HepG2 (cell line): ENCODE measurements around the gene HTATIP2. TPM values are rescaled to one million over a fixed set of nuclear protein-coding genes. Genes with fewer than 3 reads are reported as not detected.

Source experiments
- ARHGAP35 ChIP-seq: sonication (generic); formaldehyde crosslinking; IDR thresholded peaks from 2 replicates; pipeline ENCODE4 v1.9.0; 2022; ENCODE audit warnings: mild to moderate bottlenecking, inconsistent platforms, moderate library complexity, missing genetic modification reagents, borderline replicate concordance
- ELF1 ChIP-seq: sonication (generic); formaldehyde crosslinking; IDR thresholded peaks from 2 replicates; pipeline ENCODE4 v1.4.0; 2020; ENCODE audit warnings: missing genetic modification reagents
- FOSL2 ChIP-seq: sonication (generic); formaldehyde crosslinking; IDR thresholded peaks from 2 replicates; pipeline ENCODE4 v1.4.0; 2020; ENCODE audit warnings: missing genetic modification reagents
- GATA4 ChIP-seq: sonication (generic); IDR thresholded peaks from 2 replicates; pipeline ENCODE4 v1.6.1; 2016; ENCODE audit warnings: antibody characterized with exemption, low read depth, borderline replicate concordance
- GFI1 ChIP-seq: sonication (generic); formaldehyde crosslinking; IDR thresholded peaks from 2 replicates; pipeline ENCODE4 v1.5.0; 2020; ENCODE audit warnings: missing genetic modification reagents, mild to moderate bottlenecking, borderline replicate concordance
- IRF9 ChIP-seq: sonication (generic); formaldehyde crosslinking; IDR thresholded peaks from 2 replicates; pipeline ENCODE4 v1.8.0; 2022; ENCODE audit warnings: missing genetic modification reagents, mild to moderate bottlenecking, borderline replicate concordance
- IRX3 ChIP-seq: sonication (generic); formaldehyde crosslinking; IDR thresholded peaks from 2 replicates; pipeline ENCODE4 v1.8.1; 2023; ENCODE audit warnings: mild to moderate bottlenecking, low read depth, missing genetic modification reagents, borderline replicate concordance
- MAFF ChIP-seq: IDR thresholded peaks from 2 replicates; pipeline ENCODE4 v1.6.1; 2011; ENCODE audit warnings: low read depth, low read length, improper control_type of control experiment
- MXD3 ChIP-seq: IDR thresholded peaks from 2 replicates; pipeline ENCODE4 v1.6.1; 2016; ENCODE audit warnings: mild to moderate bottlenecking, missing biosample characterization, missing genetic modification reagents
- PHF5A ChIP-seq: IDR thresholded peaks from one replicate; pipeline ENCODE4 v1.6.1; 2018; ENCODE audit warnings: low read depth, missing genetic modification reagents; ENCODE audit not compliant: unreplicated experiment
- RBM39 ChIP-seq: fragments of 200-400 bp; formaldehyde crosslinking; IDR thresholded peaks from one replicate; pipeline ENCODE4 v1.6.1; 2018; ENCODE audit warnings: antibody characterized with exemption, mild to moderate bottlenecking, low read depth, low read length; ENCODE audit not compliant: poor library complexity, severe bottlenecking
- SALL1 ChIP-seq: sonication (generic); formaldehyde crosslinking; IDR thresholded peaks from 2 replicates; pipeline ENCODE4 v1.8.0; 2022; ENCODE audit warnings: mild to moderate bottlenecking, missing genetic modification reagents
- SNAPC5 ChIP-seq: sonication (generic); formaldehyde crosslinking; IDR thresholded peaks from 2 replicates; pipeline ENCODE4 v1.8.1; 2023; ENCODE audit warnings: mild to moderate bottlenecking, missing genetic modification reagents, borderline replicate concordance
- THAP11 ChIP-seq: IDR thresholded peaks from 2 replicates; pipeline ENCODE4 v1.6.1; 2016; ENCODE audit warnings: missing biosample characterization, missing genetic modification reagents
- ZBTB21 ChIP-seq: sonication (generic); formaldehyde crosslinking; IDR thresholded peaks from 2 replicates; pipeline ENCODE4 v1.4.0; 2020; ENCODE audit warnings: missing genetic modification reagents
- ZBTB38 ChIP-seq: sonication (generic); formaldehyde crosslinking; IDR thresholded peaks from 2 replicates; pipeline ENCODE4 v1.5.1; 2020; ENCODE audit warnings: mild to moderate bottlenecking, missing genetic modification reagents
- ZBTB46 ChIP-seq: sonication (generic); formaldehyde crosslinking; IDR thresholded peaks from 2 replicates; pipeline ENCODE4 v1.4.0; 2020; ENCODE audit warnings: mild to moderate bottlenecking, missing genetic modification reagents, borderline replicate concordance
- ZMYM3 ChIP-seq: sonication (generic); formaldehyde crosslinking; IDR thresholded peaks from 2 replicates; pipeline ENCODE4 v1.5.1; 2020; ENCODE audit warnings: mild to moderate bottlenecking, missing genetic modification reagents
- ZNF354B ChIP-seq: sonication (generic); formaldehyde crosslinking; IDR thresholded peaks from 2 replicates; pipeline ENCODE4 v1.8.0; 2022; ENCODE audit warnings: mild to moderate bottlenecking, missing genetic modification reagents
- ZNF564 ChIP-seq: sonication (generic); formaldehyde crosslinking; IDR thresholded peaks from 2 replicates; pipeline ENCODE4 v1.8.1; 2023; ENCODE audit warnings: mild to moderate bottlenecking, missing genetic modification reagents
- ZNF660 ChIP-seq: sonication (generic); formaldehyde crosslinking; IDR thresholded peaks from 2 replicates; pipeline ENCODE4 v1.5.1; 2020; ENCODE audit warnings: mild to moderate bottlenecking, low read depth, missing genetic modification reagents, borderline replicate concordance
- ZNF746 ChIP-seq: sonication (generic); formaldehyde crosslinking; IDR thresholded peaks from 2 replicates; pipeline ENCODE4 v1.8.0; 2022; ENCODE audit warnings: mild to moderate bottlenecking, missing genetic modification reagents
- ZNF775 ChIP-seq: sonication (generic); formaldehyde crosslinking; IDR thresholded peaks from 2 replicates; pipeline ENCODE4 v1.4.0; 2020; ENCODE audit warnings: missing genetic modification reagents, mild to moderate bottlenecking, moderate library complexity, borderline replicate concordance
- ZNF784 ChIP-seq: sonication (generic); formaldehyde crosslinking; IDR thresholded peaks from 2 replicates; pipeline ENCODE4 v1.5.1; 2020; ENCODE audit warnings: missing genetic modification reagents, mild to moderate bottlenecking, borderline replicate concordance
- ZNF788 ChIP-seq: sonication (generic); formaldehyde crosslinking; IDR thresholded peaks from 2 replicates; pipeline ENCODE4 v1.5.0; 2020; ENCODE audit warnings: mild to moderate bottlenecking, missing genetic modification reagents, borderline replicate concordance
- polyA plus RNA-seq, 8 experiments: library from polyadenylated mRNA; depleted of rRNA in 3 of 8; stranded (reverse) in 7 of 8; unstranded in 1 of 8; fragments of >200 nt; fragmentation: Illumina TruSeq in 4 of 8; extraction: Trizol in 4 of 8; gene quantifications; 2 replicates each; pipeline versions ENCODE4 v1.2.1 to v1.2.3, GENCODE V29; 2011 to 2016; ENCODE audit warnings: low read depth in 4 of 8, missing spikeins in 1 of 8, mixed read lengths in 1 of 8; ENCODE audit not compliant: insufficient read depth in 1 of 8
- total RNA-seq, 5 experiments: library from RNA; depleted of rRNA; stranded (reverse); fragments of >200 nt; fragmentation: Illumina TruSeq; extraction: Trizol; gene quantifications; 2 replicates each; pipeline ENCODE4 v1.2.3, GENCODE V29; 2016; ENCODE audit warnings: low read depth in 1 of 5

The HTATIP2 gene
- total and polyA plus RNA-seq, 2 of the 13 experiments (the other 11 are each of a cell fraction or from before 2014, with no cell fraction given), result not detected

GRCh38 chr11:20387261-20388095, 24.0 kb downstream of the HTATIP2 start, which contains the start of gene PRMT3 (continued):
- TF ChIP-seq ELF1 (CRISPR knock-in tag) (peak; percentile 93), ZNF788 (CRISPR knock-in tag) (peak; percentile 92; the same call in 1 of the 2 replicates), THAP11 (peak; percentile 79; the same call in 1 of the 2 replicates), ZNF354B (CRISPR knock-in tag) (no peak), ZNF746 (CRISPR knock-in tag) (no peak; the same call in none of the 2 replicates), ARHGAP35 (CRISPR knock-in tag) (no peak; the same call in 1 of the 2 replicates), ZNF660 (0 out of 2 replicates have a peak, but pooled peaks have one; percentile 36), RBM39 (peak; percentile 74), GATA4 (0 out of 2 replicates have a peak, but pooled peaks have one; percentile 5), ZBTB46 (peak; percentile 69; the same call in 1 of the 2 replicates), ZNF784 (peak; percentile 30), IRF9 (CRISPR knock-in tag) (no peak), MAFF (no peak), ZBTB21 (CRISPR knock-in tag) (no peak; the same call in 1 of the 2 replicates), IRX3 (CRISPR knock-in tag) (0 out of 2 replicates have a peak, but pooled peaks have one; percentile 19), ZMYM3 (CRISPR knock-in tag) (no peak), SNAPC5 (CRISPR knock-in tag) (no peak), PHF5A (no peak), SALL1 (CRISPR knock-in tag) (peak; percentile 86), GFI1 (CRISPR knock-in tag) (no peak; the same call in 1 of the 2 replicates), ZBTB38 (CRISPR knock-in tag) (no peak; the same call in 1 of the 2 replicates), ZNF775 (CRISPR knock-in tag) (peak; percentile 87), MXD3 (peak; percentile 4; the same call in 1 of the 2 replicates), ZNF564 (peak; percentile 81), FOSL2 (CRISPR knock-in tag) (peak; percentile 51)
